AG09319 (cell line): Measurements from ENCODE around the gene DLGAP4.

Experiments
- DNase-seq: peaks from one replicate; pipeline ENCODE4 v3.0.0-alpha.2; 2010; ENCODE audit warnings: low read depth; ENCODE audit errors: extremely low read depth
- TF ChIP-seq, protein P1 (sequence below): IDR thresholded peaks from 2 replicates; pipeline ENCODE4 v1.5.1; 2011; ENCODE audit warnings: low read depth, mild to moderate bottlenecking, inconsistent platforms, low read length, moderate library complexity

The DLGAP4 gene

DNA sequence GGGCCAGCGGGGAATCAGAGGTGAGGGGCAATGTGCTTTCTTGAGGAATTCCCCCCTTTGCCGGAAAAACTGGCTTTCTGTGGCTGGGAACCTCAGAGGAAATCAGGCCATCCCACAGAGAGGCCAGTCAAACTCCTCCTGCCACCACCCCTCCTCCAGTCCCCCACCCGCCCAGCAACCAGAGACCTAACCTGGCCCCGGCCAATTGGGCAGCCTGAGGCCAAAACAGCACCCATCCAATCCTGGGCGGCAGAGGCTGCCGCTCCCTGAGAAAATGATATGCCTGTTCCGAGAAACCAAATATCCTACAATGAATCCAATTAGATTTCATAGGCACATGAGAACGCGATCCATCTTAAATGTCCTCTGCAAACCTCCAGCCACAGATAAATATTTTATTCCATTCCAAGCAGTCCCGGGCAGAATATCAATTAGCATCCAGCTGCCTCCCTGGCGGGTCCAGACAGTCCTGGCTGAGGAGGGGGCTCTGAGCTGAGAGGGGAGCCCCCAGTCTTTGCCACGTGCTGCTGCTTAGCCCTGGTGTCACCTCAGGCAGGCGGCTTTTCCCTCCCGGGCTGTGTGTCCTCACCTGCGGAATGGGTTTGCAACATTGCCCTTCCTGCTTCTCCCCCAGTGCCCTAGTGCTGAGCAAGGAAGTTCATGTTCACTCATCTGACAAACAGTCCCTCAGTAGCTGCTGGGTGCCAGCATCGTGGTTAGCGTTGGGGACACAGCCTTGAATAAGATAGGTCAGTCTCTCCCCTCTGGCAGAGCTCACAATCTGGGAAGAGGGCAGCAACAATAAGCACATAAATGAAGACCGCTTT is 95.0 kb downstream of the DLGAP4 start:
- TF ChIP-seq, protein P1, sequence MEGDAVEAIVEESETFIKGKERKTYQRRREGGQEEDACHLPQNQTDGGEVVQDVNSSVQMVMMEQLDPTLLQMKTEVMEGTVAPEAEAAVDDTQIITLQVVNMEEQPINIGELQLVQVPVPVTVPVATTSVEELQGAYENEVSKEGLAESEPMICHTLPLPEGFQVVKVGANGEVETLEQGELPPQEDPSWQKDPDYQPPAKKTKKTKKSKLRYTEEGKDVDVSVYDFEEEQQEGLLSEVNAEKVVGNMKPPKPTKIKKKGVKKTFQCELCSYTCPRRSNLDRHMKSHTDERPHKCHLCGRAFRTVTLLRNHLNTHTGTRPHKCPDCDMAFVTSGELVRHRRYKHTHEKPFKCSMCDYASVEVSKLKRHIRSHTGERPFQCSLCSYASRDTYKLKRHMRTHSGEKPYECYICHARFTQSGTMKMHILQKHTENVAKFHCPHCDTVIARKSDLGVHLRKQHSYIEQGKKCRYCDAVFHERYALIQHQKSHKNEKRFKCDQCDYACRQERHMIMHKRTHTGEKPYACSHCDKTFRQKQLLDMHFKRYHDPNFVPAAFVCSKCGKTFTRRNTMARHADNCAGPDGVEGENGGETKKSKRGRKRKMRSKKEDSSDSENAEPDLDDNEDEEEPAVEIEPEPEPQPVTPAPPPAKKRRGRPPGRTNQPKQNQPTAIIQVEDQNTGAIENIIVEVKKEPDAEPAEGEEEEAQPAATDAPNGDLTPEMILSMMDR = no peak
- DNase-seq = no peak

DNA sequence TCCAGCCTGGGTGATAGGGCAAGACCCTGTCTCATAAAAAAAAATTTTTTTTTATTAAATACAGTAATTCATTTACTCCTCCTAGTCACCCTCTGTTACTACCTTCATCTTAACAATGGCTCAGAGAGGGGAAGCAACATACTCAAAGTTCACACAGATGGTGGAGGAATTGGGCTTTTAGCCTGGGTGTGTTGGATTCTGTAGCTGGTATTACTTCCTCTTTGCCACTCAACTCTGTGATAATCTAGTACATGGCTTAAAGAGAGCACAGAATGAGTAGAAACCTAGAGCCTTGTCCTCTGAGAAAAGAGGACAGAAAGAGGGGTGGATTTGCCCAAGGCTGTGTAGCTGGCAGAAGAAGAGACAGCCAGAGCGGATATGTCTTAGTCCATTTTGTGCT is 96.6 kb downstream of the DLGAP4 start:
- TF ChIP-seq, protein P1 = no peak
- DNase-seq = no peak

- TF ChIP-seq, protein P1 = no peak
- no peak for DNase-seq
These were observed 98.4 kb downstream of the DLGAP4 start for GRCh38 chr20:36404435-36404978.

DNA sequence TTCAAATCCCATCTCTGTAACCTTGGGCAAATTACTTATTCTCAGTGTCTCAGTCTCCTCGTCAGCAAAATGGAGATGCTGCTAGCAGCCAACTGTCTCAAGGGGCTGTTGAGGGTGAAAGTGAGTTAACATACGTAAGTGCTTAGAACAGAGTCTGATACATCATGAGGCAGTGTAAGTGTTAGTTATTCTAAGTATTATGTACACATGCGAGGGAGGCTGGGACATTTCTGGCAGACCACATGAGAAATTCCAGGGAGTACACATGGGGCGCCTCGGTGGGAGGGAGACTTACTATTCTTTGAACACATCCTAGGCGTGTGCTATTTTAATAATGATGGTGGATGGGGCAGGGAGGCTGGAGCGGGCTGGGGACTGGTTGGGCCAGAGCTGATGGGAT is 99.1 kb downstream of the DLGAP4 start:
- no peak for DNase-seq
- TF ChIP-seq, protein P1 = no peak

DNA sequence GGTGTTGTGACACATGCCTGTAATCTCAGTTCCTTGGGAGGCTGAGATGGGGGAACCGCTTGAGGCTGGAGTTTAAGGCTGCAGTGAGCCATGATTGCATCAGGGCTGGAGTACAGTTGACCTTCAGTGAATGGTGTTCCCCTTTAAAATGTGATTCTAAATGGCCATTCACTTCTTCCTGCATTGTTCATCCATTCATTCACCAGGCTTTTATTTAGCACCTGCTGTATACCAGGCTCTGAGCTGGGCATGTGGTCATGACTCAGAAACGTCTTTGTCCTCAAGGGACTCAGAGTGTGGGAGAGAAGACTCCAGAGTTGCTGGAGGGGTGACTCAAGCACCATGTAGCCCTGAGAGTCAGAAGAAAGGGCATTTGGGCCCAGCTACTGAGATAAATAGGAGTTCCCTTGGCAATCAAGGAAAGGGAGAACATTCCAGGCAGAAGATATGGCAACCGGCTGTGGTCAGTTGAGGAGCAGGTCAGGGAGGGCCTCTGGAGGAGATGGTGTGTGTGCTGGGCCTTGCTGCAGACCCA is 101.1 kb downstream of the DLGAP4 start:
- TF ChIP-seq, protein P1 = no peak
- no peak for DNase-seq

GRCh38 chr20:36408219-36408618 is 102.1 kb downstream of the DLGAP4 start:
- TF ChIP-seq, protein P1 = no peak
- no peak for DNase-seq

DNA sequence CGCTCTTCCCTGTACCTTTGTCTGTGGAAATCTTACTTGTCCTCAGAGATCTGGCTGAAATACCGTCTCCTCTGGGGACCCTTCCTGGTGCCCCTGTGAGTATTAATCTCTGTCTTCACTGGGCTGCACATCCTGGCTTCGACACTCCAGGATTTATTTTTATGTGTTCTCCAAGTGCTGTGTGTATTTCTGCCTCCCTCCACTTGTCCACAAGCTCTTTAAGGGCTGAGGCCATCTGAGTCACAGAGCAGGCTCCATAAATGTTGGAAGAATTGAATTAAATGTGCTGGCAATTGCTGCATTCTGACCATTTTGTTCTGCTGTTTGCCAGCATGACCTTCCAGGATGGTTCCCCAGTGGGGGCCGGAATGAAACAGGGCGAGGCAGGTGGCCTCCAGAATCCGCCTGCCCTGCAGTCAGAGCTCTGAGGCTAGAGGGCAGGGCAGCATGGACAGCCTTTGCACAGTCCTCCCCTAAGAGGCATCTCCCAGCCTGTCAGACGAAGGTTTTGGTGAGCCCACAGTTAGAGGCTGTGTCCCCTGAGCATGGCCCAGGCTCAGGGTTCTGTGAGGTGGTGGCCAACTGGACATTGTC is 105.8 kb downstream of the DLGAP4 start:
- DNase-seq = no peak
- TF ChIP-seq, protein P1 = no peak
